Mesendoderm (in vitro differentiated cells): Measurements from ENCODE around the gene KERA.

Source experiments
- DNase-seq: peaks from one replicate; pipeline ENCODE4 v3.0.0; 2013
- H2AK5ac ChIP-seq: 2 replicates; pipeline ENCODE4 v1.6.1; 2013; ENCODE audit warnings: low read length, inconsistent platforms
- H2BK120ac ChIP-seq: 2 replicates; pipeline ENCODE4 v1.6.1; 2013; ENCODE audit warnings: low read depth, mild to moderate bottlenecking, low read length, moderate library complexity, mixed read lengths
- H2BK15ac ChIP-seq: replicated peaks from 2 replicates; pipeline ENCODE4 v1.6.1; 2013; ENCODE audit warnings: low read depth, mild to moderate bottlenecking, moderate library complexity
- H2BK5ac ChIP-seq: 2 replicates; pipeline ENCODE4 v1.6.1; 2013; ENCODE audit warnings: low read length, inconsistent platforms
- H3K18ac ChIP-seq: 2 replicates; pipeline ENCODE4 v1.6.1; 2013; ENCODE audit warnings: mild to moderate bottlenecking, low read length, mixed read lengths
- H3K23ac ChIP-seq: one replicate; pipeline ENCODE4 v1.6.1; 2013; ENCODE audit warnings: low read length
- H3K27ac ChIP-seq: 2 replicates; pipeline ENCODE4 v1.5.1; 2013; ENCODE audit warnings: low read depth, mild to moderate bottlenecking, inconsistent platforms, low read length, moderate library complexity
- H3K27me3 ChIP-seq: 2 replicates; pipeline ENCODE4 v1.6.1; 2013; ENCODE audit warnings: low read length, control low read depth, mild to moderate bottlenecking, inconsistent platforms; ENCODE audit not compliant: insufficient read depth, poor library complexity
- H3K36me3 ChIP-seq: 2 replicates; pipeline ENCODE4 v1.6.1; 2013; ENCODE audit warnings: low read length, inconsistent platforms; ENCODE audit not compliant: control insufficient read depth, insufficient read depth
- H3K4ac ChIP-seq: one replicate; pipeline ENCODE4 v1.6.1; 2013; ENCODE audit warnings: low read depth, mild to moderate bottlenecking, low read length, moderate library complexity
- H3K4me1 ChIP-seq: 2 replicates; pipeline ENCODE4 v1.6.1; 2013; ENCODE audit warnings: low read depth, low read length, inconsistent platforms; ENCODE audit not compliant: control insufficient read depth
- H3K4me2 ChIP-seq: 2 replicates; pipeline ENCODE4 v1.6.1; 2013; ENCODE audit warnings: low read length
- H3K4me3 ChIP-seq: 2 replicates; pipeline ENCODE4 v1.5.1; 2013; ENCODE audit warnings: mild to moderate bottlenecking, low read length
- H3K56ac ChIP-seq: one replicate; pipeline ENCODE4 v1.6.1; 2013; ENCODE audit warnings: low read length
- H3K79me1 ChIP-seq: 2 replicates; pipeline ENCODE4 v1.6.1; 2013; ENCODE audit warnings: low read length, inconsistent platforms
- H3K79me2 ChIP-seq: 2 replicates; pipeline ENCODE4 v1.6.1; 2013; ENCODE audit warnings: mild to moderate bottlenecking, low read length; ENCODE audit not compliant: control insufficient read depth, insufficient read depth
- H3K9ac ChIP-seq: 2 replicates; pipeline ENCODE4 v1.6.1; 2013; ENCODE audit warnings: low read length, inconsistent platforms
- H4K5ac ChIP-seq: one replicate; pipeline ENCODE4 v1.6.1; 2013; ENCODE audit warnings: low read length
- H4K8ac ChIP-seq: one replicate; pipeline ENCODE4 v1.6.1; 2013; ENCODE audit warnings: low read depth, mild to moderate bottlenecking, control low read depth, low read length, moderate library complexity
- WGBS: extraction: QIAGEN DNeasy Blood & Tissue Kit; methylation state at CpG from one replicate; pipeline ENCODE4 v1.1.7; 2013; ENCODE audit warnings: low lambda C conversion rate, missing lambda C conversion rate; ENCODE audit not compliant: insufficient coverage; ENCODE audit errors: extremely low coverage; 5-methylcytosine and 5-hydroxymethylcytosine counted together

Gene KERA

GRCh38 chr12:91017511-91018263 lies 40.1 kb downstream of the KERA start:
- no peak overlapping the region for H3K4me3 ChIP-seq
- H3K9ac ChIP-seq = no peak overlapping the region
- no peak overlapping the region for H3K18ac ChIP-seq
- no peak overlapping the region for H3K56ac ChIP-seq
- H2BK5ac ChIP-seq = no peak overlapping the region
- no peak for DNase-seq
- no peaks in the 10 kb centered on the region for H3K36me3 ChIP-seq
- no peak overlapping the region for H3K4ac ChIP-seq
- H3K4me1 ChIP-seq = no peaks in the 10 kb centered on the region
- H2BK120ac ChIP-seq = no peak overlapping the region
- no peak overlapping the region for H2BK15ac ChIP-seq
- no peak overlapping the region for H4K8ac ChIP-seq
- H2AK5ac ChIP-seq = no peak overlapping the region
- no peaks in the 10 kb centered on the region for H3K27me3 ChIP-seq
- H3K4me2 ChIP-seq = no peak overlapping the region
- H3K23ac ChIP-seq = no peak overlapping the region
- H3K79me1 ChIP-seq = no peaks in the 10 kb centered on the region
- no peak overlapping the region for H3K27ac ChIP-seq
- no peak overlapping the region for H4K5ac ChIP-seq
- H3K79me2 ChIP-seq = no peaks in the 10 kb centered on the region
- no CpG with 5 or more reads among the region's 5 CpGs for WGBS

DNA sequence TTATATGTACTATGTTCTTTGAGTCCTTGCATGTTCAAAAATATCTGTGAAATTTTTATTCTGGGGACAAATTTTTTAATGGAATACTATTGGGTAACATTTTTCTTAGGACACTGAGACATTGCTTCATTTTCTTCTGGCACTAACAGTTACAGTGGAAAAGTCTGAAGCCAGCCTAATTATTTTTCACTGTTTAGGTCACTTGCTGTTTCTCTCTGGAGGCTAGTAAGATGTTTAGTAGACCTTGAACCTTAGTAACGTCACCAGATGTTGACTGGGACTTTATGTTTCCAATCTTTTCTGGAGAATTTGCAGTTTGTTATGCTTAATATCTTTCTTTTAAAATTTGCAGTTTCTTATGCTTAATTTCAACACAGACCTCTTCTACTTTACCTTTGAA lies 40.8 kb downstream of the KERA start:
- WGBS = no CpG with 5 or more reads among the region's 1 CpG
- Histone ChIP-seq H3K4ac (no peak overlapping the region), H3K27me3 (no peaks in the 10 kb centered on the region), H2BK120ac (no peak overlapping the region), H4K8ac (no peak overlapping the region), H3K79me1 (no peaks in the 10 kb centered on the region), H4K5ac (no peak overlapping the region), H2BK5ac (no peak overlapping the region), H3K36me3 (no peaks in the 10 kb centered on the region), H3K23ac (no peak overlapping the region), H3K4me1 (no peaks in the 10 kb centered on the region), H3K27ac (no peak overlapping the region), H3K4me3 (no peak overlapping the region), H3K9ac (no peak overlapping the region), H3K4me2 (no peak overlapping the region), H3K79me2 (no peaks in the 10 kb centered on the region), H3K56ac (no peak overlapping the region), H2BK15ac (no peak overlapping the region), H3K18ac (no peak overlapping the region), H2AK5ac (no peak overlapping the region)
- no peak for DNase-seq

- Histone ChIP-seq H3K4me1 (no peaks in the 10 kb centered on the region), H3K18ac (no peak overlapping the region), H2BK15ac (no peak overlapping the region), H2BK5ac (no peak overlapping the region), H3K27me3 (no peaks in the 10 kb centered on the region), H3K4me2 (no peak overlapping the region), H3K79me1 (no peaks in the 10 kb centered on the region), H3K4ac (no peak overlapping the region), H4K5ac (no peak overlapping the region), H3K27ac (no peak overlapping the region), H3K9ac (no peak overlapping the region), H3K79me2 (no peaks in the 10 kb centered on the region), H3K4me3 (no peak overlapping the region), H2AK5ac (no peak overlapping the region), H4K8ac (no peak overlapping the region), H3K56ac (no peak overlapping the region), H2BK120ac (no peak overlapping the region), H3K36me3 (no peaks in the 10 kb centered on the region), H3K23ac (no peak overlapping the region)
- no CpG with 5 or more reads among the region's 1 CpG for WGBS
- no peak for DNase-seq
These were observed 48.4 kb downstream of the KERA start for GRCh38 chr12:91009319-91009950.

GRCh38 chr12:91007531-91008290 lies 50.1 kb downstream of the KERA start:
- H3K4me3 ChIP-seq = no peak overlapping the region
- H2BK5ac ChIP-seq = no peak overlapping the region
- no peak overlapping the region for H3K27ac ChIP-seq
- no peaks in the 10 kb centered on the region for H3K79me1 ChIP-seq
- H3K56ac ChIP-seq = no peak overlapping the region
- no peak overlapping the region for H4K5ac ChIP-seq
- no peak overlapping the region for H3K23ac ChIP-seq
- no peaks in the 10 kb centered on the region for H3K36me3 ChIP-seq
- H3K27me3 ChIP-seq = no peaks in the 10 kb centered on the region
- no peak overlapping the region for H3K4me2 ChIP-seq
- H3K4me1 ChIP-seq = no peaks in the 10 kb centered on the region
- no peak overlapping the region for H3K9ac ChIP-seq
- H2BK15ac ChIP-seq = no peak overlapping the region
- H2AK5ac ChIP-seq = no peak overlapping the region
- H3K79me2 ChIP-seq = no peaks in the 10 kb centered on the region
- WGBS = no CpG with 5 or more reads among the region's 2 CpGs
- DNase-seq = no peak
- H3K4ac ChIP-seq = no peak overlapping the region
- no peak overlapping the region for H3K18ac ChIP-seq
- no peak overlapping the region for H4K8ac ChIP-seq
- no peak overlapping the region for H2BK120ac ChIP-seq

- H3K4me1 ChIP-seq = no peaks in the 10 kb centered on the region
- no peak within 1 kb of the TSS for H3K18ac ChIP-seq
- no peak within 1 kb of the TSS for H2BK120ac ChIP-seq
- no peak within 1 kb of the TSS for H3K4ac ChIP-seq
- no peak within 1 kb of the TSS for H3K56ac ChIP-seq
- H3K4me3 ChIP-seq = no peak within 1 kb of the TSS
- no peak for DNase-seq
- no peak within 1 kb of the TSS for H3K23ac ChIP-seq
- H3K79me1 ChIP-seq = no peaks in the 10 kb centered on the region
- H4K5ac ChIP-seq = no peak within 1 kb of the TSS
- no peaks in the 10 kb centered on the region for H3K36me3 ChIP-seq
- H2AK5ac ChIP-seq = no peak within 1 kb of the TSS
- H4K8ac ChIP-seq = no peak within 1 kb of the TSS
- H3K27ac ChIP-seq = no peak within 1 kb of the TSS
- no peak within 1 kb of the TSS for H2BK5ac ChIP-seq
- H3K9ac ChIP-seq = no peak within 1 kb of the TSS
- no peak within 1 kb of the TSS for H2BK15ac ChIP-seq
- no peaks in the 10 kb centered on the region for H3K27me3 ChIP-seq
- H3K79me2 ChIP-seq = no peaks in the 10 kb centered on the region
- H3K4me2 ChIP-seq = no peak within 1 kb of the TSS
These were observed 53.0 kb downstream of the KERA start, which contains the start of gene EPYC for GRCh38 chr12:91004872-91005271. Gene EPYC (minus strand): TSS chr12:91004972. CDS start chr12:91002565, 2,407 bp downstream.
